DND-41 (cell line): Measurements from ENCODE around the gene TCP11L1.

Source experiments
- CTCF ChIP-seq: IDR thresholded peaks from 2 replicates; pipeline ENCODE4 v1.5.1; 2012; ENCODE audit warnings: borderline replicate concordance, low read length, moderate library complexity, mild to moderate bottlenecking; ENCODE audit not compliant: poor library complexity, severe bottlenecking; ENCODE audit errors: extremely low read depth
- EZH2 ChIP-seq: IDR thresholded peaks from 3 replicates; pipeline ENCODE4 v1.6.1; 2012; ENCODE audit warnings: borderline replicate concordance, low read depth, mild to moderate bottlenecking, moderate library complexity, low read length, inconsistent platforms; ENCODE audit not compliant: severe bottlenecking

DNA sequence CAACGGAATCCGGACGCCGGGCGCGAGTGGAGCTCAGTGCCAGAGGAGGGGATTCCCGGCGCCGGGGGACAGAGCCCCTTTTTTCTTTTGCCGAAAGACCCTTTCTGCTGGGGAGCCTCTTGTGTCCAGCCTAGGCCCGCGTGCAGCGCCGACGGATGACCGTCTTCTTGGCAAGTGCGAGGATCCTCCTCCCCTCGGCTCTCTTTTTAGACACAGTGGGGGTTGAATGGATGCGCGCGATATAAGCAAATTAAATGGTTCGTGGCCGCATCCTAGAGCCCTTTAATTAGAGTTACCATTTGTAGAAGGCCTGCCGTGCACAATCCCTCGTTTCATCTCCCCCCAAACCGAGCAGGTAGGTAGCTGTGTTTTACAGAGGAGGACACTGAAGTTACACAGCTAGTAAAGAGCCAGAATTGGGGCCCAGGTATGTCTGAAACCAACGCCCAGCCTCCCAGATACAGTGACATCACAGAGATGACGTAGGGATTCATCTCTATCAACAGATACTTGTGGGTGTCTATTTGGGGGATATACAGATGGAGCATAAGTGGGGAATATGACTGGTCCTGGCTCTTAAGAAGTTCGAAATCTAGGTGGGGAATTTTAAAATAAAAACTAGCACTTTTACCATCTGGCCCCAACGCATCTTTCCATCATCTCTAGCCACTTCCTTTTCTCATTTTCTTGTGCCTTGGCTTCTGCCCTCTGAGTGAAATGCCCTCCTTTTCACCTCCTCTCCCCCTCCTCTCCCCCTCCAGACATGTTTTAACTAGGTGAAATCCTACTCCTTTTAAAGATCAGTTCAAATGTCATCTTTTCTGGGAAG, 875 bp downstream of the TCP11L1 start:
- TF ChIP-seq CTCF (no peak), EZH2 (no peak)
